ENCODE results near the gene CERS1.

- TF ChIP-seq CTCF (IDR thresholded peaks at IDR 0.05): no peak
- TF ChIP-seq POLR2A (IDR thresholded peaks at IDR 0.05): no peak
These were observed 1.5 kb downstream of the CERS1 start for GRCh38 chr19:18894254-18895037.
